H9 (cell line): Measurements from ENCODE around the gene RPS6KA1. TPM values are rescaled to one million over a fixed set of nuclear protein-coding genes. Genes with fewer than 3 reads are reported as not detected.

Source experiments
- DNase-seq: peaks from one replicate; pipeline ENCODE4 v3.0.0-alpha.2; 2017
- H2AFZ ChIP-seq: one replicate; pipeline ENCODE4 v1.6.1; 2013; ENCODE audit warnings: mild to moderate bottlenecking, low read length, control low read depth, moderate library complexity
- H2AK5ac ChIP-seq: 2 replicates; pipeline ENCODE4 v1.6.1; 2013; ENCODE audit warnings: low read length, control low read depth, mixed read lengths; ENCODE audit not compliant: insufficient read length
- H2BK120ac ChIP-seq: one replicate; pipeline ENCODE4 v1.6.1; 2013; ENCODE audit warnings: low read depth, mild to moderate bottlenecking, low read length, control low read depth, inconsistent platforms; ENCODE audit not compliant: poor library complexity, severe bottlenecking
- H2BK12ac ChIP-seq: 2 replicates; pipeline ENCODE4 v1.6.1; 2013; ENCODE audit warnings: low read length, control low read depth, mixed read lengths, low read depth; ENCODE audit not compliant: insufficient read length
- H2BK15ac ChIP-seq: 2 replicates; pipeline ENCODE4 v1.6.1; 2013; ENCODE audit warnings: low read depth, low read length, control low read depth
- H2BK20ac ChIP-seq: one replicate; pipeline ENCODE4 v1.6.1; 2013; ENCODE audit warnings: low read depth, mild to moderate bottlenecking, low read length, control low read depth, inconsistent platforms; ENCODE audit not compliant: poor library complexity, severe bottlenecking
- H2BK5ac ChIP-seq: 2 replicates; pipeline ENCODE4 v1.6.1; 2013; ENCODE audit warnings: low read length, control low read depth, mixed read lengths; ENCODE audit not compliant: insufficient read length
- H3K14ac ChIP-seq: 2 replicates; pipeline ENCODE4 v1.6.1; 2013; ENCODE audit warnings: low read length, control low read depth; ENCODE audit not compliant: insufficient read depth
- H3K18ac ChIP-seq: 2 replicates; pipeline ENCODE4 v1.6.1; 2013; ENCODE audit warnings: low read depth, mild to moderate bottlenecking, mixed read lengths, low read length, control low read depth; ENCODE audit not compliant: insufficient read length
- H3K23ac ChIP-seq: 2 replicates; pipeline ENCODE4 v1.6.1; 2013; ENCODE audit warnings: low read length, control low read depth, mixed read lengths, low read depth; ENCODE audit not compliant: insufficient read length
- H3K23me2 ChIP-seq: 2 replicates; pipeline ENCODE4 v1.6.1; 2013; ENCODE audit warnings: low read depth, mild to moderate bottlenecking, mixed read lengths, low read length, control low read depth; ENCODE audit not compliant: insufficient read length, poor library complexity, severe bottlenecking
- H3K27ac ChIP-seq: 2 replicates; pipeline ENCODE4 v1.5.1; 2013; ENCODE audit warnings: low read length, control low read depth, mixed read lengths, low read depth; ENCODE audit not compliant: insufficient read length
- H3K27me3 ChIP-seq: 2 replicates; pipeline ENCODE4 v1.6.1; 2013; ENCODE audit warnings: low read length, control low read depth, inconsistent platforms; ENCODE audit not compliant: insufficient read depth
- H3K4ac ChIP-seq: 2 replicates; pipeline ENCODE4 v1.6.1; 2013; ENCODE audit warnings: low read depth, mild to moderate bottlenecking, control low read depth, inconsistent platforms, low read length, moderate library complexity
- H3K4me1 ChIP-seq: 2 replicates; pipeline ENCODE4 v1.6.1; 2013; ENCODE audit warnings: low read length, control low read depth, inconsistent platforms; ENCODE audit not compliant: insufficient read depth
- H3K4me2 ChIP-seq: 2 replicates; pipeline ENCODE4 v1.6.1; 2013; ENCODE audit warnings: low read length, control low read depth, mixed read lengths; ENCODE audit not compliant: insufficient read length, insufficient read depth
- H3K56ac ChIP-seq: 2 replicates; pipeline ENCODE4 v1.6.1; 2013; ENCODE audit warnings: low read depth, mild to moderate bottlenecking, mixed read lengths, low read length, control low read depth; ENCODE audit not compliant: insufficient read length
- H3K79me1 ChIP-seq: 2 replicates; pipeline ENCODE4 v1.6.1; 2013; ENCODE audit warnings: low read depth, mild to moderate bottlenecking, moderate library complexity, low read length, control low read depth, inconsistent platforms; ENCODE audit not compliant: insufficient read depth, poor library complexity, severe bottlenecking
- H3K79me2 ChIP-seq: 2 replicates; pipeline ENCODE4 v1.6.1; 2013; ENCODE audit warnings: low read length, control low read depth, inconsistent platforms; ENCODE audit not compliant: insufficient read depth
- H3K9ac ChIP-seq: 2 replicates; pipeline ENCODE4 v1.6.1; 2013; ENCODE audit warnings: low read length, control low read depth, mixed read lengths; ENCODE audit not compliant: insufficient read length; ENCODE audit errors: extremely low read depth
- H3K9me3 ChIP-seq: one replicate; pipeline ENCODE4 v1.6.1; 2013; ENCODE audit warnings: low read depth, low read length, inconsistent platforms; ENCODE audit not compliant: control insufficient read depth
- H3T11ph ChIP-seq: one replicate; pipeline ENCODE4 v1.6.1; 2013; ENCODE audit warnings: mild to moderate bottlenecking, low read length, control low read depth, inconsistent platforms
- H4K20me1 ChIP-seq: one replicate; pipeline ENCODE4 v1.6.1; 2013; ENCODE audit not compliant: control insufficient read depth, insufficient read length, insufficient read depth
- H4K5ac ChIP-seq: 2 replicates; pipeline ENCODE4 v1.6.1; 2013; ENCODE audit warnings: low read depth, mild to moderate bottlenecking, mixed read lengths, low read length, control low read depth; ENCODE audit not compliant: insufficient read length
- H4K8ac ChIP-seq: replicated peaks from 2 replicates; pipeline ENCODE4 v1.6.1; 2013; ENCODE audit warnings: low read length, control low read depth, mixed read lengths, low read depth; ENCODE audit not compliant: insufficient read length
- H4K91ac ChIP-seq: 2 replicates; pipeline ENCODE4 v1.6.1; 2013; ENCODE audit warnings: low read depth, mild to moderate bottlenecking, moderate library complexity, mixed read lengths, low read length, control low read depth; ENCODE audit not compliant: insufficient read length
- H3K27ac Mint-ChIP-seq, 3 experiments: 2 replicates in 2 of 3; 3 replicates in 1 of 3; pipeline ENCODE4 v1.8.0; 2020 to 2021; ENCODE audit warnings: mixed read lengths in 3 of 3, mild to moderate bottlenecking in 1 of 3, moderate library complexity in 1 of 3
- H3K27me3 Mint-ChIP-seq: 2 replicates; pipeline ENCODE4 v1.8.0; 2021; ENCODE audit warnings: low read depth, mild to moderate bottlenecking, moderate library complexity, mixed read lengths
- H3K36me3 Mint-ChIP-seq, 3 experiments: 2 replicates in 2 of 3; 3 replicates in 1 of 3; pipeline ENCODE4 v1.8.0; 2020 to 2021; ENCODE audit warnings: low read depth in 3 of 3, mixed read lengths in 3 of 3; ENCODE audit not compliant: insufficient read depth in 1 of 3
- H3K4me1 Mint-ChIP-seq, 2 experiments: 2 replicates each; pipeline ENCODE4 v1.8.0; 2020; ENCODE audit warnings: mixed read lengths in 2 of 2
- H3K4me3 Mint-ChIP-seq, 2 experiments: 2 replicates in 1 of 2; 3 replicates in 1 of 2; pipeline ENCODE4 v1.8.0; 2020 to 2021; ENCODE audit warnings: mild to moderate bottlenecking in 2 of 2, mixed read lengths in 2 of 2, moderate library complexity in 1 of 2
- H3K9me3 Mint-ChIP-seq, 2 experiments: 2 replicates in 1 of 2; 3 replicates in 1 of 2; pipeline ENCODE4 v1.8.0; 2020; ENCODE audit warnings: mild to moderate bottlenecking in 2 of 2, mixed read lengths in 2 of 2, moderate library complexity in 1 of 2
- WGBS: extraction: QIAGEN DNeasy Blood & Tissue Kit; methylation state at CpG from one replicate; pipeline ENCODE4 v1.1.7; 2013; ENCODE audit warnings: missing lambda C conversion rate, low lambda C conversion rate, mixed read lengths; ENCODE audit not compliant: insufficient read length; ENCODE audit errors: extremely low coverage; 5-methylcytosine and 5-hydroxymethylcytosine counted together
- total RNA-seq: library from RNA; stranded (reverse); gene quantifications from 2 replicates; pipeline ENCODE4 v1.2.1, GENCODE V29; 2021
- TF ChIP-seq, protein P1 (sequence below): fragments of 200-600 bp; sonication (generic); conservative IDR thresholded peaks from 3 replicates; pipeline ENCODE4 v1.8.0; 2021; ENCODE audit warnings: antibody characterized with exemption, mild to moderate bottlenecking

RPS6KA1 gene
- total RNA-seq, 1 experiment from 2014 or later, result 45.3 TPM

DNA sequence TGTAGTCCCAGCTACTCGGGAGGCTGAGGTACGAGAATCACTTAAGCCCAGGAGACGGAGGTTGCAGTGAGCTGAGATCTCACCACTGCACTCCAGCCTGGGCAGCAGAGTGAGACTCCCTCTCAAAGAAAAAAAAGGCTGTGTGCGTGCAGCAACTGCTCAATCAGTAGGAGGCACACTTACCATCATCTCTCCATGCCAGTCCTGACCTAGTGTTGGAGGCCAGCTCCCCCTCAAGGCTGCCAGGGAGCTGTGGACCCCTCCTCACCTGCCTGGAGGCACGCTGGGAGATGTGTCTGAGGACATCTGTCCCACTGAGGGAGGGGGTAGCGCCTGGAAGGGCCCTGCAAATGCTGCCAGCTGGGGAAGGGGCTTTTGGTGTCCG, 11.9 kb downstream of the RPS6KA1 start:
- Histone ChIP-seq H4K20me1 (no peaks in the 10 kb centered on the region), H4K5ac (no peak overlapping the region), H2BK15ac (no peak overlapping the region), H4K8ac (no peak overlapping the region), H3K4me1 (no peaks in the 10 kb centered on the region; the same call in 1 of the 2 replicates), H3K27me3 (no peaks in the 10 kb centered on the region), H4K91ac (no peak overlapping the region), H3K27ac (no peak overlapping the region), H3K4me2 (no peak overlapping the region), H3K4ac (no peak overlapping the region), H3K23me2 (no peaks in the 10 kb centered on the region), H3T11ph (no peak overlapping the region), H3K9ac (no peak overlapping the region), H3K56ac (no peak overlapping the region), H3K79me1 (no peaks in the 10 kb centered on the region), H3K23ac (no peak overlapping the region), H2BK12ac (no peak overlapping the region), H2BK20ac (no peak overlapping the region), H3K18ac (no peak overlapping the region), H3K79me2 (no peaks in the 10 kb centered on the region), H2BK5ac (no peak overlapping the region), H2AFZ (no peak overlapping the region), H2AK5ac (no peak overlapping the region), H2BK120ac (no peak overlapping the region), H3K9me3 (no peaks in the 10 kb centered on the region), H3K14ac (peak overlapping the region; percentile 69; the same call in 1 of the 2 replicates)
- H3K36me3 Mint-ChIP-seq, result peaks cover 2 to 18% (median 5%) of the 10 kb centered on the region in 3 experiments; a peak in 5 of 7 replicates
- no peaks in the 10 kb centered on the region for H3K9me3 Mint-ChIP-seq
- TF ChIP-seq, protein P1, sequence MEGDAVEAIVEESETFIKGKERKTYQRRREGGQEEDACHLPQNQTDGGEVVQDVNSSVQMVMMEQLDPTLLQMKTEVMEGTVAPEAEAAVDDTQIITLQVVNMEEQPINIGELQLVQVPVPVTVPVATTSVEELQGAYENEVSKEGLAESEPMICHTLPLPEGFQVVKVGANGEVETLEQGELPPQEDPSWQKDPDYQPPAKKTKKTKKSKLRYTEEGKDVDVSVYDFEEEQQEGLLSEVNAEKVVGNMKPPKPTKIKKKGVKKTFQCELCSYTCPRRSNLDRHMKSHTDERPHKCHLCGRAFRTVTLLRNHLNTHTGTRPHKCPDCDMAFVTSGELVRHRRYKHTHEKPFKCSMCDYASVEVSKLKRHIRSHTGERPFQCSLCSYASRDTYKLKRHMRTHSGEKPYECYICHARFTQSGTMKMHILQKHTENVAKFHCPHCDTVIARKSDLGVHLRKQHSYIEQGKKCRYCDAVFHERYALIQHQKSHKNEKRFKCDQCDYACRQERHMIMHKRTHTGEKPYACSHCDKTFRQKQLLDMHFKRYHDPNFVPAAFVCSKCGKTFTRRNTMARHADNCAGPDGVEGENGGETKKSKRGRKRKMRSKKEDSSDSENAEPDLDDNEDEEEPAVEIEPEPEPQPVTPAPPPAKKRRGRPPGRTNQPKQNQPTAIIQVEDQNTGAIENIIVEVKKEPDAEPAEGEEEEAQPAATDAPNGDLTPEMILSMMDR, result no peak
- H3K27me3 Mint-ChIP-seq, result no peaks in the 10 kb centered on the region
- no peak overlapping the region for H3K4me3 Mint-ChIP-seq
- H3K4me1 Mint-ChIP-seq, result peaks cover 9 to 12% of the 10 kb centered on the region in 2 experiments
- DNase-seq, result no peak
- no CpG with 5 or more reads among the region's 7 CpGs for WGBS
- H3K27ac Mint-ChIP-seq, result peak overlapping the region in 1 of 3 experiments; percentile 44; a peak in 2 of 7 replicates
